HT-29 (cell line): ENCODE measurements around the gene UACA. TPM values are rescaled to one million over a fixed set of nuclear protein-coding genes. Genes with fewer than 3 reads are reported as not detected.

Source experiments
- DNase-seq: peaks from one replicate; pipeline ENCODE4 v3.0.0-alpha.2; 2015; ENCODE audit warnings: low spot score
- total RNA-seq: library from RNA; depleted of rRNA; stranded (reverse); fragments of >200 nt; shearing (Covaris generic); gene quantifications from 2 replicates; pipeline ENCODE4 v1.2.3, GENCODE V29; 2014

Gene UACA
- total RNA-seq, 1 experiment from 2014 or later = 20.5 TPM

DNA sequence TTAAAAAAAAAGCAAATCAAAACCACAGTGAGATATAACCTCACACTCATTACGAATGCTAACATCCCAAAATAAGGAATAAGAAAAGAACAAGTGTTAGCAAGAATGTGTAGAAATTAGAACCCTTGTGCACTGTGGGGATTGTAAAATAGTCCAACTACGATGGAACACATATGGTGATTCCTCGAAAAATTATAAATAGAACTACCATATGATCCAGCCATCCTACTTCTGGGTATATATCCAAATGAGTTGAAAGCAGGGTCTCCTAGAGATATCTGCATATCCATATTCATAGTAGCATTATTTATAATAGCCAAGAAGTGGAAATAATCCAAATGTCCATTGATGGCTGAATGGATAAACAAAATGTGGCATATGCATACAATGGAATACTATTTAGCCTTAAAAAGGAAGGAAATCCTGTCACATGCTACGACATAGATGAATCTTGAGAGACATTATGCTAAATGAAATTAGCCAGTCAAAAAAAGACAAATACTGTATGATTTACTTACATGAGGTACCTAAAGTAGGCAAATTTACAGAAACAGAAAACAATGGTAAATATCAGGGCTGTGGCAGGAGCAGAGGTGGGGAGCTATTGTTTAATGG lies 55.6 kb downstream of the UACA start:
- no peak for DNase-seq

DNA sequence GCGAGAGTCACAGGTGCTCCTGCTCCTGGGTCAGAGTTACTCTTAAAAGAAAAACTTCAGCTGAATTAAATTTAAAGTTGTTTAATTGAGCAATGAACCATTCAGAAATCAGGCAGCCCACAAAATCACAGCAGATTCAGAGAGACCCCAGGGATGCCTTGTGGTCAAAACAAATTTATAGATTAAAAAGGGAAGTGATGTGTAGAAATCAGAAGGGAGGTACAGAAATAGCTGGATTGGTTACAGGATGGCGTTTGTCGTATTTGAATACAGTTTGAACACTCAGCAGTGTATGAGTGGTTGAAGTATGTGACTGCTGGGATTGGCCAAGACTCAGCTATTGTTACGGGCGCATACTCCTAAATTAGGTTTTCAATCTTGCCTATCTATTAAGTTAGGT lies 58.6 kb downstream of the UACA start:
- DNase-seq = no peak

DNA sequence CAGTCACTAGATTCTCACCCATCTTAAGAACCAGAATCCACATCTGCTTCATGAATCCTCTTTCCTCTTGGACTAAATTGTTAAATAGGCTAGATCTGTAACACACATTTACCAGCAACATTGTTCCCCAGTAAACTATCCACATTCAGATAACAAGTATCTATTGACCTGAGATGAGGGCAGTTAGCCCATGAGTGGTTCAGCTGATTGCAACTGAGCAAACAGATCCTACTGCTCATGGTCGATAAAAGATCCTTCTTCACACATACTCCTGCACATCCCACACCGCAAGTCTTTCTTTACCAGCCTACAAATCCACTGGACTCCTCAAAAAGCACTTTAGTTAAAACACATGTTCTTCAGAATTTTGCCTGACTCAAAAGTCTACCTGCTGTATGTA lies 59.2 kb downstream of the UACA start:
- no peak for DNase-seq

DNA sequence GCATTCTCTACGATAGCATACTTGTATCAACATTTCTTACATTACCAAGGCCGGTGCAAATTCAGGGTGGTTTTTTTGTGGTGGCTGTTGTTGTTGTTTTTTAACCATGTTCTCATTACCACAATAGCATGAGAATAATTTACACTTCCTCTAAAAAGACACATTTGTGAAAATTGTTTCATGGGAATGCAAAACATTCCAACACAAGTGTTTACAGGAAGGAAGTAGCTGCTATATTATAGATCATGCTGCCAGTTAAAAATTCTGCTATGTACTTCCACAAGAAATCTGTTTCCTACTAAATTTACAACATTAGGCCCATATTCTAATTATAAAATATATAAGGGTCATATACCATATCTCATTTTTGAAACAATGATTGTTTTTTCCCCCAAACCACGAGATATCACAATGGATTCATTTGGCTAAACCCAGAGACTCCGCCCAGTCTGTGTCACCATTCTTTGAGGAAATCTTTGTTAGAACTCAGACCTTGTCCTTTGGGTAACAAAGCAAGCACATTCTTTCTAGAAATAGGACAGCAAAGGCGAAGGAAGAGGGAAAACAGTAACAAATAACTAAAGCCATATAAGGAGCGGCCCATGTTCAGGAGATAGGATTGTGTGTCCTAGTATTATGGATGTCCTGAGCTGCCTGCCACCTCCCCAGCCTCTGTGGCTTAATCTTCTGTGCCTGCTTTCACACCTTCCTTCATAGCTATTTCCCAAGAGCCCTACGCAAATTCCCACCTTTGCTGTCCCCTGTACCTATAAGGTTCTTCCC lies 60.1 kb downstream of the UACA start:
- peak; percentile 77 for DNase-seq

DNA sequence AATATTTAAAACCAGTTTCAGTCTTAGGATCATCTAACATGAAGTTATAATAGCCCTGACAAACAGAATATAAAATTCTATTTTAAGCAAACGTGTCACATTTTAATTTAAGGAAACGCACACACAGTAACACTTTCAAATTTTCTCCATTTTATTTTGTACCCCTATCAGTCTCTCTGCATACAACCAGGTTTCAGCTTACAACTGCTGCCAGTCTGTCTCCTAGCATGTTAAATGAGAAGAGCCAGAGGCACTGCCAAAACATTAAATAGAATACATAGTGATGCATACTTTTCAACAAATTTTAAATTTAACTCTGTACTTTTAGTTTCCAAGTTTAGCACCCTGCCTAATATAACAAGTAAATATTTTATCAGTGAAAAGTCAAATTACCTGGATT lies 60.8 kb downstream of the UACA start:
- no peak for DNase-seq

DNA sequence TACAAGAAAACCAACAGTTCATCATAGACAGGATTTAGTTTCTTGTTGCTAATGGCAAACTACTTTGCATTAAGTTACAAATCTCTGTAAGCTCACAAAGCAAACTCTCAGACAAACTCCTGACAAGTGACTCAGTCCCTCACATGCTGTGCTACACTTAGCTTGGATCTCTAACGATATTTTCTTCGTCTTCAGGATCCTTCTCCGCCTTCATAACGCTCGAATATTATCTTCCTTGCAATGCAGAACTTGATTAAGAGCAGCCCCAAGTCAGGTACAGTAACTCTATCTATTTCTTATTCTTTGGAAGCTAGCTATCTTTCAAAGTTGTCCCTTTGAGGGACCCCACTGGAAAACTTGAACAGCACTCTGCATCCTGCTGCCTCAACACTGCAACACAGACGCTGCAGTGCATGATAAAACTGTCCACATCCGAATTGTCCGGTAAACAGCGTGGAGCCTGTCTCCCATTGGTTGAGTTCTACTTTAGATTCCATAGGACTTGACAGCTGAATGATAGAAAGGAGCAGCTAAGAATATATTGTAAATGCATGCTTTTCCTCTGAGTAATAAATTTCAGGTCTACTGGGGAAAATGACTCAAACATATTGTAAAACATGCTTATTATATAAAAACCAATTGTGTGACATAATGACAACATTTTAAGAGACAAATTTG lies 61.3 kb downstream of the UACA start:
- DNase-seq = peak; percentile 74

DNA sequence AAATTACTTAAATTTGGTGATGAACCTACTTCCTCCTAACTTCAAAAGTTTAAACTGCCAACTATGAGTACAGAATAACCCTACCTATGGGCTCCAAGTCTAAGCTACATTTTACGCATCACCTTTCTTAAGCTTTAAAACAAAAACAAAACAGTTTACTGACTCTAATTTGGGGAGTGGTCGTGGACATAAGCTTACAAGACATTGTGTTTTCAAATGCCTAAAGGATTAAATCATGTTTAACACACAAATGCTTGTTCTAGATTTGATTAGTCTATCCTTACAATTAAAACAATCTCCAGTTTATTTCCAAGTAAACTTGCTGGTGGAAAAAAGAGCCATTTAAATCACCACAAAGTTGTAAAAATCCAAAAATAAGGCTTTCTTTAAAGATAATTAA lies 62.2 kb downstream of the UACA start:
- peak; percentile 33 for DNase-seq

DNA sequence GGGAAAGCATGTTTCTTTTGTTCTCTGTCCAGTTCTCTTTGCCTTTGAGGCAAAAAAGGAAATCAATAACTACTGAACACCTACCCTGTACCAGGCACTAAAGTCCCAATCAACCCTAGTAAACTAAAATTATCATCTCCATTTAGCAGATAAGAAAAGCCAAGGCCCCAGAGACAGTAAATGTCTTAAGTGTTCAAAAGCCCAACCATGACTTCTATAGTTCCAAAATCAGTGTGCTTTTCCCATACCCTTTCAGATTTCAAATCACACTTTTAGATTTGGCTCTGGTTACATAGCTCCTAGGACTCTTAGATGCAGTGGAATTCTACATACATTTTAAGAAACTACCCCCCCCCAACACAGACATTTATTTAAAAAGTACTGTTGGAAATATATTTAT lies 63.5 kb downstream of the UACA start:
- no peak for DNase-seq

DNA sequence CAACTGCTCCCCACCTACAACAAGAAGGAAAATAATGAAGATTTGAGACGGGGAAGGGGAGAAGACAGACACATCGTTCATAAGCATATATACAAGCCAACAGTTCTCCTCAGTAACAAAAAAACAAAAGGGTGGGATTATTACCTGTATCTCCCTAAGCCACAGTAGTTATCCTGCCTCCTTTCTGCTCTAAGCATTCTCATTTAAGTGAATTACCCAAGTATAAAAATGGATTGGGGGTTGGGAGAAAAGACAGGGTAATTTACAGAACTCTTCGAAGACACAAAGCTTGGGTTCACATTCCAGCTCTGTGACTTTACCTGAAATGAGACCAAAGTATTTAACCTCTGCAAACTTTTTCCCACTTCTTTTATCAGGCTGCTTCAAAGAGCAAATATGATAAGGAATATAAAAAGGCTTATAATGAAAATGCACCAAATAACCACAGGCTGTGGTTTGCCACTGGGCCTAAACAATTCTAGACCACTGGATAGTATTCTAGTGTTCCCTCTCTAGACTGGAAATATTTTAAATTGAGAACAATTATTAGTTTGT lies 64.4 kb downstream of the UACA start:
- DNase-seq = peak; percentile 50

DNA sequence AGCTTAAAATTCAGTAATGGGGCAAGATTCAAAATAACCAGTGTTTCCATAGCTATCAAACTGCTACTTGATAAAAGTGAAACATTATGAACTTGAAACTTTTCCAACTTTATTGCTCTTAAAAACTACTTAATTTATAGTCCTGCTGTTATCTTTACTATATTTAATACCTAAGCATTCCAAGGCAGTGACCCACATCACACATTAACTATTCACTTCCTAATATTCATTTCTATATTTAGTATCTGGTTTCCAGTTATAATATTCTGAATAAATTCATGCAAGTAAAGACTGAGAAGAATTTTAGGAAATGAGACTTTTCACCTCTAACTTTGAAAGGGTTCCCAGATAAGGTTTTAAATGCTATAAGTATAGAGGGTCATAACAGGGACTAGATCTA lies 64.9 kb downstream of the UACA start:
- DNase-seq = peak; percentile 41

DNA sequence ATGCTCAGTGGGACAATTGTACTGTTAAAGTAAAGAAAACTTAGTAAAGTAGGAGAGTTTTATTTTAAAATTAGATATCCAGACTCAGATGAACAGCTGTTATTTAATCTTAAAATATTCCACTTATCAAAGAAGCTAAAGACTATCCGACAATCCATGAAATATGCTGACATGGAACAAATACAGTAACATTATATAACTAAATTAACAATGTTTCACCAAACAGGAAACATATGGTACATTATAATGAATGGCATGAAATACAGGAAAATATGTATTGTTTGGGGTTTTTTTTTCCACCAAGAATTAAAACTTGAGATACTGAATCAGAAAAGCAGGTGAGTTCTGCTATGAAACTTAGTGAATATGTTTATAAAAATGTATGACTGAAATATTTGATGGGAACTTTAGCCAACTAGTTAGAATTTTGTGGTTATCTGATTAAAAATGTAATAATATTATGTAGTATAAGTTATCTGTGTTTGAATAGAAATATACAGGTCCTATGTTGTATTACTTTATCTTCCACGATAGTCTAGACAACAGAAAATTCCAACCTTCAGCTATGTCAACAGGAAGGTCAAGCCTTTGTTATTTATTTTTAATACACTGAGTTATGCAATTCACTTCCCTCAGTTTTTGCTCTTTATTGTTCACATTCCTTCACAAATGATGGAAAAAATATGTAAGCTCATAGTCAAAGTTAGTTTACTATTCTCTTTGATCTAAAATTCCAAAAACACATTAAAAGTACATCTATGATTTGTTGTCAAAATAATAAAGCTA lies 72.7 kb downstream of the UACA start:
- peak; percentile 35 for DNase-seq

DNA sequence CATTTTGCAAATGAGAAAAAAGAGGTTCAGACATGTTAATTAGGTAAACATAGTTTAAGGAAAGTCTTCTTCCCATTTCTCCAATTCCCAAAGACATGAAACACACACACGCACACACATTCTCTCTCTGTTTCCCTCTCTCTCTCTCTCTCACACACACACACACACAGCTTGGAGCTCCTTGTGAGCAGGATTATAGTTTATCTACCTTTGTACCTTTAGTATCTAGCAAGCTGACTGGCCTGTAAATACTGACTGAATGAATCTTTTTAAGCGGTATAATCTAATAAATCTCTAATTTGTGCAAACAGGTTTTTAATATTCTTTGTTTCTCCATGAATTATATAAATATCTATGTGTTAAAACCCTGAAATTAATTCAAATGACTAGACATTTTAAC lies 73.3 kb downstream of the UACA start:
- DNase-seq = no peak

DNA sequence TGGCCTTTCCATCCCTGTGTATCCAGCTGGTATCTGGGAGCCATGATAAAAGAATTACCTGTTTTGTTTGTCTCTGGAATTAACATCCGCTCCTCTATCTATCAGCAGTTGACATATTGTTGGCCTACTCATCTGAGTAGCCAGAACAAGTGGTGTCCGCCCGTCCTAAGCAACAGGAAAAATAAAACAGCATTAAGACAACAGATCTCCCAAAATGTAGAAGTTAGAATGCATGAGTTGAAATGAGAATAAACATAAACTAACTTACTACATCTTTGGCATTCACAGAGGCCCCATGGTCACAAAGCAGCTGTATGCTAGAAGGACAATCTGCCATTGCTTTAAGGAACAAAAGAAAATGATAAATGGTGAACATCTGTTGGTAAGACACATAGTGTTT lies 75.9 kb downstream of the UACA start:
- DNase-seq = no peak

DNA sequence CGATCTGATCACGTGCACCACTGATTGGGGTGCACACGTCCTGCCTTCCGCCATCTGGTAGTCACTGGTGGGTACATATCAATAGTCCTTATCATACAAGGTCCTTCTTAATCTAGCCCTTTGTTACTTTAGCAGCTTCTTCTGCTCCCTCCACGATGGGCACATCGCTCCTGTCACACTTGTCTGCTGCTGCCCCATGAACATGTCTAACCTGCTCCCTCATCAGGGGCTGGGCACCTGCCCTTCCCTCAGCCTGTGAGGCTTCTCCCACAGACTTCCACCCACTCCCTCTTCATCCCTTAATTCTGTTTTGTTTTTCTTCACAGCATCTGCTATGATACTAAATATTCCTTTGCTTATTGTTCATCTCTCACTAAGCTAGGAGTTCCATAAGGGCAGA lies 82.5 kb downstream of the UACA start:
- DNase-seq = no peak

DNA sequence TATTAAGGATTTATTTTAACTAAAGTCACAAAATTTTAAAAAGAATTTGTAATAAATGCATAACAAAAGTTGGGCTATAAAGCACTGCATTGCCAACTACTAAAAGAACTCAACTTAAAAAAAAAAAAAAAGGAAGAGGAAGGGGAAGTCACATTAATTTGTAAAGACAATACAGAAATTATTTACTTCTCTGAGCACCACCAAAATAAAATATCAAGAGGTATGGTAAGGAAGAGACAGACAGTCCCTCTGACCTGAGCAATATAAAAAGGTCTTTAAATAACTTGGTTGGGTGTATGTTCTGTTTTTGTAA lies 83.5 kb downstream of the UACA start:
- DNase-seq = no peak

DNA sequence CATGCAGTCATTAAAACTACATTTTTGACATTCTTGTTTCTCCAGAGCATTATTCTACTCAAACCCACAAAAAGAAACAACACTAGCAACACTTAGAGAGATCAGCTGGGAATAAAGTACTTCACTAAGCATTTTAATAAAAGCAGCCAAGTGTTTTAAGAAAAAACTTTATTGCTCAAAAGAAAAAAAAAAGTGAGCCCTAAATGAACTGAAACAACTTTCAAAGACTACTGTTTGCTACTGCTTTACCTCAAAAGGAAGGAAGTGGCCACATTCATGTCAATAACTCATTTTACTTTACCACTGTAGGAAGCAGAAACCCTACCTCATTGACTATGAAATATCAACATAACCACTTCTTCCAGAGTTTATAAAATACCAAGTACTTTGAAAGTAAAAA lies 91.3 kb downstream of the UACA start:
- DNase-seq = no peak

DNA sequence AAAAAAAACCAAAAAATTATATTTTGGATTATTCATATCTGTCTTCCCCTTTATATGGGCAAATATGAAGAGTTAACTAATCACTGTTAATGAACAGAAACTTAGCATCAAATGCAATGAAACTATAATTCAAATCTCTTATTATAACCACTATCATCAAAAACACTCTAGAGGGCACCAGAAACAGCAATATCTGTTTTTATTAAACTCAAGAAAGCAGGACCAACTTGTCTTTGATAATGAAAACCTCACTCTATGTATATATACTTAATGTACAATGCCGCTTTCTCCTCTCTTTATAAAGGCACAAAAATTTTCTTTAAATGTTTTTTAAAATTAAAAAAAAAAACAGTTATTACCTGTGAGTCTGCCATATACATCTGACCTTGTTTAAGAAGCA lies 92.7 kb downstream of the UACA start:
- DNase-seq = peak; percentile 56

DNA sequence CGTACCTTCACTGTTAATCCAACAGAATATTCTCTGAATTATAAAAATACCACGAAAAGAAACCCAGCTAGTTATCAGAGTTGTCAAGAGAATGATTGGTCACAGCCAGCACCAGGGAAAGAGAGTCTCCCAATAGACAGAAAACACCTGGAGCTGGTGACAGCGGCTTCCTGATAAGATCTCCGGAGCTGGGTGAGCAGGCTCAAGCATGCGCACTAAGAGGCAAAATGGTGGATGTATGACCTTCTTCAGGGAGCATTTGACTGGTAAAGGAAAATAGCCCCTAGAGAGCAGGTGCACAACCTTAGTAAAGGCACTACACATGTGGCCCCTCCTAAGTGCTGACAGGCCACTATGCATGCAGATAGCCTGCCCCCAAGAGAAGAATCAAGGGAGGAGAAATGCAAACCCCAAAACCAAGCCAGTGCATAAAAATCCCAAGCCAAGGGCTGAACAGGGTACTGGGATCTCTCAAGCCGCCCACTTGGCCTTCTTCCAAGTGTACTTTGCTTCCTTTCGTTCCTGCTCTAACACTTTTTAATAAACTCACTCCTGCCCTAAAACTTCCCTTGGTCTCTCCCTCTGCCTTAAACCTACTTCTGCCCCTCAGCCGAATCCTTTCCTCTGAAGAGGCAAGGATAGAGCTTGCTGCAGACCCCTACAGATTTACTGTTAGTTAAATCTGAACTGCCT lies 93.2 kb downstream of the UACA start:
- DNase-seq = peak; percentile 77

DNA sequence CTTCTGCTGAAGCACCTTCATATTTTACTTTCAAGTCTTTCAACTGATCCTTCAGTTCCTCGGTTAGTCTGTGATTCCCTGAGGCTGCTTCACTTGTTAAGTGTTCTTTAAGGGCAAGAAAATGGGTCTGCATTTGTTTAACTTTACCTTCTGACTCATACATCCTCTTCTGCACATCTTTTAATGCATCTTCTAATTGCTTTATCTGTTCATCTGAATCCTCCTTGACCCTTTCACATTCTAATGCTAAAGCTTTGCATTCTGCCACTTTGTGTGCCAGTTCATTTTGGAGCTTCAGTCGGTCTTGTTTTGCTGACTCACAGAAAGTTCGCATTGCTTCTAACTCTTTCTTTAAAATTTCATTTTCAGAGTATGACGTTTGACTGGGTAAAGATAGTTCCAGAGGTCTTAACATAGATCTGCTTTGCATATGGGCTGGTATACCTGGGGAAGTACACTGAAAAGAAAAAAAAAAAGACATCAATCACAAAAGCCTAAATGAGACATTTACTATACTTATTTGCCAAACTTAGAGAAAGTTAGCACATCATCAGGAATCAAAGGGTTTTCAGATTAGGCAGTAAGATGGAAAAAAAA lies 94.3 kb downstream of the UACA start:
- no peak for DNase-seq

DNA sequence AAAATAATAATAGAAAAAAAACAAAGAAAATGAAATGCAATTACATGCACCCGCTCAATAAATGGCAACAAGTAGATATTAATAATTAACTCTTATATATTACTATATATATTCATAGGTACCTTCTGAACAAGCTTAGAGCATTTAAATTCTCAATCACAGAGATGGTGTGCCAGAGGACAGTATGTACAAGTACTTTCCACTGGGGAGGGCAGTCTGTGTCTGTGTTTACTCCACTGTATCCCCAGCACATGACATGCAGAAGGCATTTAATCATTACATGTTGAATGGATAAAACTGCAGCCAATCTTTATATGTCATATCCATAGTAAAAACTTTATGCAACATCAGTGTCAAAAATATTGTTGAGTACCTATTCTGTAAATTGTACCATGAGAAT lies 97.8 kb downstream of the UACA start:
- DNase-seq = no peak

DNA sequence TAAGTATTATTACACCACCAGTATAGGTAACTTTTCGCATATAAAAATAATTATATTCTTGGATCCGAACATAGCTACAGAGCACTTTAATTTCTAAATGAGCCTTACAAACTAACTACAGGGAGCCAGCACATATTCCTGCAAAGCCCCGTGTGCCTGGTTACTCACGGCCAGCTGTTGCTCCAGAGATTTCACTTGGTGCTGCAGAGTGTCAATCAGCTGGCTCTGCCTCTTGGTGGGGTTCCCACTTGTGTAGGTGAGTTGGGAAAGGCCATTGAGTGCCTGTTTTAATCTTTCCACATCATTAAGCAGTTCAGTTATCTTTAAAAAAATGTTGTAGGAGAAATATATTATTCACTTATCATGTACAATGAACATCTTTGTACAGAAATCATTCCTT lies 98.9 kb downstream of the UACA start:
- no peak for DNase-seq
